Left lung (tissue), 10 donors: ENCODE measurements around the gene FUT6. TPM values are rescaled to one million over a fixed set of nuclear protein-coding genes. Genes with fewer than 3 reads are reported as not detected.
A peak's percentile ranks its signal among the peaks of the same experiment; 100 is the strongest.

ENCODE experiments used
- ATAC-seq: fragments of 200-7000 bp; cut with Tn5 transposase; one replicate; pipeline ENCODE4 v1.9.1; 2020; ENCODE audit warnings: moderate library complexity
- DNase-seq, 4 donors: peaks; one replicate each; pipeline ENCODE4 v3.0.0-alpha.2; 2013 to 2020
- H3K27ac ChIP-seq, 2 donors: fragments of 200-600 bp; sonication (generic) in 1 of 2; one replicate each; pipeline versions ENCODE4 v1.5.0 to v1.8.0; 2020 to 2021
- H3K27me3 ChIP-seq, 2 donors: fragments of 200-600 bp; sonication (generic) in 1 of 2; one replicate each; pipeline versions ENCODE4 v1.5.0 to v1.8.0; 2020 to 2021
- H3K36me3 ChIP-seq, 2 donors: fragments of 200-600 bp; sonication (generic) in 1 of 2; one replicate each; pipeline versions ENCODE4 v1.5.0 to v1.8.0; 2020 to 2021
- H3K4me1 ChIP-seq, 2 donors: fragments of 200-600 bp; one replicate each; pipeline ENCODE4 v1.8.0; 2021
- H3K4me3 ChIP-seq, 2 donors: fragments of 200-600 bp; sonication (generic) in 1 of 2; one replicate each; pipeline versions ENCODE4 v1.5.0 to v1.8.0; 2020 to 2021; ENCODE audit warnings: mild to moderate bottlenecking in 1 of 2
- H3K9me3 ChIP-seq, 2 donors: fragments of 200-600 bp; sonication (generic) in 1 of 2; one replicate each; pipeline versions ENCODE4 v1.5.0 to v1.8.0; 2020 to 2021
- CTCF ChIP-seq, 2 donors: fragments of 200-600 bp; sonication (generic) in 1 of 2; IDR thresholded peaks; one replicate each; pipeline versions ENCODE4 v1.5.0 to v1.8.0; 2021; ENCODE audit warnings: antibody characterized with exemption in 2 of 2
- intact Hi-C, 2 donors: fragments of 100-400 bp; cut with DNase I; formaldehyde crosslinking; loops; one replicate each; pipeline versions ENCODE4 v1.11.2 to v1.14.2; 2022
- polyA plus RNA-seq, 6 donors: library from polyadenylated mRNA; unstranded; fragments of 120-200 nt; gene quantifications; one replicate each; pipeline ENCODE4 v1.2.1, GENCODE V29; 2013; ENCODE audit not compliant: insufficient read length in 6 of 6
- total RNA-seq, 2 donors: library from RNA; stranded (reverse); fragmentation: NEBNext Ultra II Directional; extraction: Animal tissue kit (Norgen Biotek cat#: 25700); gene quantifications; one replicate each; pipeline ENCODE4 v1.2.1, GENCODE V29; 2021
- donor health status: DM: no; HTN: yes; CAD: no.
- donor health status: DM: no; HTN: no; CAD: no.

FUT6 gene
- total and polyA plus RNA-seq, 8 donors, result 0.32 to 0.87 (median 0.70) TPM

GRCh38 chr19:5814123-5814851, 25.2 kb downstream of the FUT6 start:
- no peaks in the 10 kb centered on the region for H3K9me3 ChIP-seq
- intact Hi-C loops, result no loop called here
- TF ChIP-seq CTCF (IDR thresholded peaks at IDR 0.05), result no peak

GRCh38 chr19:5811117-5811516, 28.4 kb downstream of the FUT6 start:
- no peak overlapping the region for H3K27ac ChIP-seq
- DNase-seq (no peak), ATAC-seq (no peak)
- peaks cover 0 to 24% of the 10 kb centered on the region in 2 donors for H3K27me3 ChIP-seq
- no peaks in the 10 kb centered on the region for H3K36me3 ChIP-seq
- H3K4me1 ChIP-seq, result no peaks in the 10 kb centered on the region
- intact Hi-C loops, result no loop called here
- H3K9me3 ChIP-seq, result no peaks in the 10 kb centered on the region
- TF ChIP-seq CTCF (IDR thresholded peaks at IDR 0.05), result no peak
- H3K4me3 ChIP-seq, result no peak overlapping the region

More at GRCh38 chr19:5814123-5814851, 25.2 kb downstream of the FUT6 start:
- peaks cover 0 to 13% of the 10 kb centered on the region in 2 donors for H3K27me3 ChIP-seq
- ATAC-seq, result no peak
- no peak overlapping the region for H3K4me3 ChIP-seq
- DNase-seq, result no peak
- no peaks in the 10 kb centered on the region for H3K4me1 ChIP-seq
- no peak overlapping the region for H3K27ac ChIP-seq
- H3K36me3 ChIP-seq, result no peaks in the 10 kb centered on the region

DNA sequence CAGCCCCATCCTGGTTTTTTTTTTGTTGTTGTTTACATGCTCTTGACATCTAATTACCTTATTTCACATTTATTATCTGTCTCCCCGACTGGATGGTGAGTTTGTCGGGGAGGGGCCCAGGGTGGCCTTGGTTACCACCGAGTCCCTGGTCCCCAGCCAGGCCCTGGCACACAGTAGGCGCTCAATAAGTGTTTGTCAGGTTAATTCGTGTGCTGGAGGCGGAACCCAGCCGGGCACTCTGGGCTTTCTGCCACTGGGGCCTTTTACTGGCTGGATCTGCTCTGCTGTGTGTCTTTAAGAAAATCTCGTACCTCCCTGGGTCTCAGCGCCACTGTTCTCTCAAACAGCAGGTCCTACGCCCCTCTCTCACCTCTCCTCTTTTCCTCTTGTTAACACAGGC, 30.0 kb downstream of the FUT6 start:
- intact Hi-C loops, result loop anchor here in 1 of 2 donors (5.0 kb wide), 1 partner anchor 83 kb away; no protein-coding TSS in a partner anchor
- no peak overlapping the region for H3K27ac ChIP-seq
- ATAC-seq, result no peak

DNA sequence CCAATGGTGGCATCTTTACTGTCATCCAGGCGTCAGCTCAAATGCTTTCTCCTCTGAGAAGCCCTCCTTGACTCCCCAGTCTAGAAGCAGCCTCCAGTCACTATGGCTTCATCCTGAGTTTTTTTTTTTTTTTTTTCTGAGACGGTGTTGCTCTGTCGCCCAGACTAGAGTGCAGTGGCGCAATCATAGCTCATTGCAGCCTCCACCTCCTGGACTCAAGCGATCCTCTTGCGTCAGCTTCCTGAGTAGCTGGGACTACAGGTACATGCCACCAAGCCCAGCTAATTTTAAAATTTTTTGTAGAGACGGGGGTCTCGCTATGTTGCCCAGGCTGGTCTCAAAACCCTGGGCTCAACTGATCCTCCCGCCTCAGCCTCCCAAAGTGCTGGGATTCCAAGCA, 30.4 kb downstream of the FUT6 start:
- Histone ChIP-seq H3K27ac (no peak overlapping the region), H3K36me3 (no peaks in the 10 kb centered on the region), H3K9me3 (no peaks in the 10 kb centered on the region), H3K4me1 (peaks cover 1 to 16% of the 10 kb centered on the region in 2 donors), H3K4me3 (no peak overlapping the region), H3K27me3 (peaks cover 5 to 31% of the 10 kb centered on the region in 2 donors)
- ATAC-seq (peak; percentile 15), DNase-seq (no peak)
- TF ChIP-seq CTCF (IDR thresholded peaks at IDR 0.05), result no peak
- intact Hi-C loops, result loop anchor here in 1 of 2 donors (5.0 kb wide), 1 partner anchor 83 kb away; no protein-coding TSS in a partner anchor

More for the DNA sequence above, 30.0 kb downstream of the FUT6 start:
- peaks cover 3 to 31% of the 10 kb centered on the region in 2 donors for H3K27me3 ChIP-seq
- peaks cover 0 to 12% of the 10 kb centered on the region in 2 donors for H3K4me1 ChIP-seq
- H3K36me3 ChIP-seq, result no peaks in the 10 kb centered on the region
- DNase-seq, result no peak
- no peak for TF ChIP-seq CTCF (IDR thresholded peaks at IDR 0.05)
- no peaks in the 10 kb centered on the region for H3K9me3 ChIP-seq
- no peak overlapping the region for H3K4me3 ChIP-seq

- Histone ChIP-seq H3K36me3 (no peaks in the 10 kb centered on the region), H3K4me1 (peaks cover 9 to 24% of the 10 kb centered on the region in 2 donors), H3K4me3 (no peak overlapping the region), H3K27me3 (peaks cover 9 to 36% of the 10 kb centered on the region in 2 donors), H3K27ac (no peak overlapping the region), H3K9me3 (no peaks in the 10 kb centered on the region)
- intact Hi-C loops, result loop anchor here in 1 of 2 donors (5.0 kb wide), 1 partner anchor 84 kb away; no protein-coding TSS in a partner anchor
- DNase-seq (no peak), ATAC-seq (no peak)
- no peak for TF ChIP-seq CTCF (IDR thresholded peaks at IDR 0.05)
These were observed 31.2 kb downstream of the FUT6 start for GRCh38 chr19:5808120-5808816.
